Loucy (cell line): ENCODE data around the gene STMN3.

Experiments used
- H2AFZ ChIP-seq: fragments of 200-600 bp; sonication (generic); 2 replicates; pipeline ENCODE4 v1.6.0; 2016; ENCODE audit warnings: antibody characterized with exemption, mild to moderate bottlenecking, low read length, moderate library complexity
- H3F3A ChIP-seq: fragments of 200-600 bp; 2 replicates; pipeline ENCODE4 v1.6.0; 2016; ENCODE audit warnings: antibody characterized with exemption, low read depth, mild to moderate bottlenecking
- H3K27me3 ChIP-seq: fragments of 200-600 bp; sonication (generic); 2 replicates; pipeline ENCODE4 v1.6.1; 2014; ENCODE audit warnings: low read length, mild to moderate bottlenecking; ENCODE audit not compliant: insufficient read depth, poor library complexity, severe bottlenecking
- H3K36me3 ChIP-seq: fragments of 200-600 bp; sonication (generic); 2 replicates; pipeline ENCODE4 v1.6.1; 2016; ENCODE audit warnings: low read length; ENCODE audit not compliant: insufficient read depth
- H3K4me1 ChIP-seq: fragments of 200-600 bp; sonication (generic); 2 replicates; pipeline ENCODE4 v1.5.1; 2014; ENCODE audit warnings: low read length, mild to moderate bottlenecking; ENCODE audit not compliant: insufficient read depth, poor library complexity, severe bottlenecking
- H3K4me2 ChIP-seq: fragments of 200-600 bp; sonication (generic); 2 replicates; pipeline ENCODE4 v1.6.0; 2014; ENCODE audit warnings: antibody characterized with exemption, low read length, low read depth, mild to moderate bottlenecking; ENCODE audit not compliant: poor library complexity, severe bottlenecking
- H3K4me3 ChIP-seq: fragments of 200-600 bp; sonication (generic); 2 replicates; pipeline ENCODE4 v1.5.1; 2014; ENCODE audit warnings: low read length, mild to moderate bottlenecking, mixed read lengths; ENCODE audit not compliant: poor library complexity, severe bottlenecking
- H3K79me2 ChIP-seq: fragments of 200-600 bp; sonication (generic); 2 replicates; pipeline ENCODE4 v1.6.1; 2014; ENCODE audit warnings: low read length; ENCODE audit not compliant: insufficient read depth
- H3K9ac ChIP-seq: fragments of 200-600 bp; sonication (generic); 2 replicates; pipeline ENCODE4 v1.6.0; 2014; ENCODE audit warnings: mild to moderate bottlenecking, low read depth, low read length, moderate library complexity; ENCODE audit not compliant: poor library complexity, severe bottlenecking
- H3K9me2 ChIP-seq: fragments of 200-600 bp; sonication (generic); replicated peaks from 2 replicates; pipeline ENCODE4 v1.6.1; 2016; ENCODE audit warnings: low read depth, low read length, mixed read lengths
- H3K9me3 ChIP-seq: fragments of 200-600 bp; sonication (generic); 2 replicates; pipeline ENCODE4 v1.6.1; 2014; ENCODE audit warnings: mild to moderate bottlenecking, antibody characterized with exemption, low read length, low read depth; ENCODE audit not compliant: insufficient read depth
- H4K20me1 ChIP-seq: fragments of 200-600 bp; sonication (generic); 2 replicates; pipeline ENCODE4 v1.6.0; 2014; ENCODE audit warnings: antibody characterized with exemption, low read length, mild to moderate bottlenecking; ENCODE audit not compliant: insufficient read depth, poor library complexity, severe bottlenecking
- CTCF ChIP-seq: fragments of 200-600 bp; sonication (generic); conservative IDR thresholded peaks from 2 replicates; pipeline ENCODE4 v1.5.1; 2014; ENCODE audit warnings: mild to moderate bottlenecking, antibody characterized with exemption, low read length
- EZH2phosphoT487 ChIP-seq: fragments of 200-600 bp; IDR thresholded peaks from 2 replicates; pipeline ENCODE4 v1.6.1; 2018; ENCODE audit warnings: antibody characterized with exemption, mild to moderate bottlenecking, moderate library complexity, borderline replicate concordance

The STMN3 gene

GRCh38 chr20:63657260-63657936, 4.2 kb upstream of the STMN3 start:
- H3K9me3 ChIP-seq = no peaks in the 10 kb centered on the region
- H3K4me2 ChIP-seq = peak overlapping the region; percentile 84
- H3K36me3 ChIP-seq = no peaks in the 10 kb centered on the region; the same call in 1 of the 2 replicates
- peak overlapping the region; percentile 91 for H3K4me3 ChIP-seq
- no peak for TF ChIP-seq EZH2phosphoT487
- no peak for TF ChIP-seq CTCF
- no peaks in the 10 kb centered on the region for H3F3A ChIP-seq
- peaks cover 39% of the 10 kb centered on the region for H3K79me2 ChIP-seq
- H4K20me1 ChIP-seq = peaks cover 8% of the 10 kb centered on the region
- H2AFZ ChIP-seq = peak overlapping the region; percentile 95; the same call in 1 of the 2 replicates
- H3K9ac ChIP-seq = peak overlapping the region; percentile 84
- no peaks in the 10 kb centered on the region for H3K9me2 ChIP-seq
- peaks cover 32% of the 10 kb centered on the region for H3K4me1 ChIP-seq
- no peaks in the 10 kb centered on the region for H3K27me3 ChIP-seq

- Histone ChIP-seq H3K27me3 (no peaks in the 10 kb centered on the region), H3F3A (no peaks in the 10 kb centered on the region), H3K79me2 (peaks cover 46% of the 10 kb centered on the region), H3K36me3 (no peaks in the 10 kb centered on the region), H2AFZ (no peak overlapping the region), H3K4me3 (no peak overlapping the region), H3K9me3 (no peaks in the 10 kb centered on the region), H3K4me2 (no peak overlapping the region), H3K9ac (no peak overlapping the region), H3K9me2 (no peaks in the 10 kb centered on the region), H4K20me1 (peaks cover 17% of the 10 kb centered on the region), H3K4me1 (peaks cover 38% of the 10 kb centered on the region)
- TF ChIP-seq CTCF (no peak), EZH2phosphoT487 (no peak)
Observed at GRCh38 chr20:63656451-63656850, 3.2 kb upstream of the STMN3 start.

GRCh38 chr20:63655249-63655648, 2.0 kb upstream of the STMN3 start:
- Histone ChIP-seq H4K20me1 (peaks cover 23% of the 10 kb centered on the region), H3K4me3 (peak overlapping the region; percentile 77), H3K4me1 (peaks cover 44% of the 10 kb centered on the region), H3K9me3 (no peaks in the 10 kb centered on the region), H3F3A (no peaks in the 10 kb centered on the region), H3K9me2 (no peaks in the 10 kb centered on the region), H2AFZ (no peak overlapping the region), H3K9ac (peak overlapping the region; percentile 84), H3K27me3 (no peaks in the 10 kb centered on the region), H3K36me3 (no peaks in the 10 kb centered on the region), H3K79me2 (peaks cover 50% of the 10 kb centered on the region), H3K4me2 (peak overlapping the region; percentile 81)
- TF ChIP-seq CTCF = no peak
- no peak for TF ChIP-seq EZH2phosphoT487
